HL-60 (cell line): ENCODE results near the gene CCPG1.

ENCODE experiments used
- DNase-seq, 2 experiments: peaks; one replicate each; pipeline ENCODE4 v3.0.0-alpha.2; 2010 to 2020; ENCODE audit warnings: low read depth in 1 of 2, low spot score in 1 of 2
- H3K27ac ChIP-seq: fragments of 250-450 bp; sonication (Bioruptor Pico); replicated peaks from 2 replicates; pipeline ENCODE4 v1.5.1; 2020; ENCODE audit warnings: mild to moderate bottlenecking, moderate library complexity
- H3K27me3 ChIP-seq: fragments of 250-450 bp; sonication (Bioruptor Pico); 2 replicates; pipeline ENCODE4 v1.5.1; 2021; ENCODE audit warnings: mild to moderate bottlenecking, moderate library complexity; ENCODE audit not compliant: insufficient read depth, poor library complexity, severe bottlenecking
- H3K4me3 ChIP-seq: replicated peaks from 2 replicates; pipeline ENCODE4 v1.5.1; 2011; ENCODE audit warnings: mild to moderate bottlenecking, control low read depth, low read length; ENCODE audit not compliant: insufficient read depth
- GABPA ChIP-seq: IDR thresholded peaks from 2 replicates; pipeline ENCODE4 v1.6.1; 2012; ENCODE audit warnings: low read depth
- POLR2AphosphoS5 ChIP-seq: IDR thresholded peaks from 2 replicates; pipeline ENCODE4 v1.6.1; 2012; ENCODE audit warnings: low read depth
- REST ChIP-seq: IDR thresholded peaks from 2 replicates; pipeline ENCODE4 v1.6.1; 2012; ENCODE audit warnings: low read depth; ENCODE audit not compliant: insufficient replicate concordance
- SPI1 ChIP-seq: IDR thresholded peaks from 2 replicates; pipeline ENCODE4 v1.6.1; 2012; ENCODE audit warnings: low read depth, mild to moderate bottlenecking, borderline replicate concordance
- microRNA-seq: library from miRNA; unstranded; fragments of <30 nt; microRNA quantifications from one replicate; pipeline ENCODE4, GENCODE V29; 2018
- TF ChIP-seq, protein P1 (sequence below): IDR thresholded peaks from one replicate; pipeline ENCODE4 v1.5.1; 2011; ENCODE audit warnings: low read length, control low read depth, inconsistent platforms; ENCODE audit not compliant: insufficient read depth

The CCPG1 gene

GRCh38 chr15:55318588-55319494 lies 89.3 kb downstream of the CCPG1 start, which contains the start of the genes PIGB and PIGBOS1:
Gene PIGB, plus strand, starts transcription at chr15:55319222. Its CDS starts 29 bp downstream, at chr15:55319251.
Gene PIGBOS1, minus strand, starts transcription at chr15:55319123. Its CDS starts 1,331 bp downstream, at chr15:55317792.
- peak; percentile 78 to 93 for DNase-seq
- Histone ChIP-seq H3K4me3 (peak within 1 kb of the TSS; percentile 89), H3K27me3 (no peaks in the 10 kb centered on the region), H3K27ac (peak within 1 kb of the TSS; percentile 98)
- TF ChIP-seq GABPA (peak; percentile 64), POLR2AphosphoS5 (peak; percentile 94), REST (peak; percentile 54), SPI1 (peak; percentile 2; the same call in 1 of the 2 replicates)
- TF ChIP-seq, protein P1, sequence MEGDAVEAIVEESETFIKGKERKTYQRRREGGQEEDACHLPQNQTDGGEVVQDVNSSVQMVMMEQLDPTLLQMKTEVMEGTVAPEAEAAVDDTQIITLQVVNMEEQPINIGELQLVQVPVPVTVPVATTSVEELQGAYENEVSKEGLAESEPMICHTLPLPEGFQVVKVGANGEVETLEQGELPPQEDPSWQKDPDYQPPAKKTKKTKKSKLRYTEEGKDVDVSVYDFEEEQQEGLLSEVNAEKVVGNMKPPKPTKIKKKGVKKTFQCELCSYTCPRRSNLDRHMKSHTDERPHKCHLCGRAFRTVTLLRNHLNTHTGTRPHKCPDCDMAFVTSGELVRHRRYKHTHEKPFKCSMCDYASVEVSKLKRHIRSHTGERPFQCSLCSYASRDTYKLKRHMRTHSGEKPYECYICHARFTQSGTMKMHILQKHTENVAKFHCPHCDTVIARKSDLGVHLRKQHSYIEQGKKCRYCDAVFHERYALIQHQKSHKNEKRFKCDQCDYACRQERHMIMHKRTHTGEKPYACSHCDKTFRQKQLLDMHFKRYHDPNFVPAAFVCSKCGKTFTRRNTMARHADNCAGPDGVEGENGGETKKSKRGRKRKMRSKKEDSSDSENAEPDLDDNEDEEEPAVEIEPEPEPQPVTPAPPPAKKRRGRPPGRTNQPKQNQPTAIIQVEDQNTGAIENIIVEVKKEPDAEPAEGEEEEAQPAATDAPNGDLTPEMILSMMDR: no peak

Small RNA genes within 50 kb of the gene (microRNA-seq; reads per million reads assigned to microRNA genes)
- 166 reads per million, percentile 74 among the genes with 10 or more reads in this experiment for gene MIR628
